ENCODE measurements around the gene EPHA4.

The EPHA4 gene

DNA sequence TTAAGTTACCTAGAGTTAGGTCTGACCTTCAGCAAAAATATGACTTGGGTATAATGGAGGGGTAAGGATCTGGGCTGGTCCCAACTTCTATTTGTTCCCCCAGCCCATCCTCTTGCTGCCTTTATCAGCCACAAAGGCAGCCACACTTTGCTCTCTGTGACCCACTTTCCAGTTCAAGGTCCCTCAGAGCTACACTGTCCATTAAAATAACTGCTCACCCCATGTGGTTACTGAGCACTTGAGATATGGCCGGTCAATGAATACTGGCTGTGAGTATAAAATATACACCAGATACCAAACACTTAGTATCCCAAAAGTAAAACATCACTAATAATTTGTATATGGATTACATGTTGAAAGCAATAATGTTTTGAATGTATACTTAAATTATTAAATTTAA lies 67.2 kb downstream of the EPHA4 start:
- DNase-seq (ENCODE audit: low spot score) = no peak

DNA sequence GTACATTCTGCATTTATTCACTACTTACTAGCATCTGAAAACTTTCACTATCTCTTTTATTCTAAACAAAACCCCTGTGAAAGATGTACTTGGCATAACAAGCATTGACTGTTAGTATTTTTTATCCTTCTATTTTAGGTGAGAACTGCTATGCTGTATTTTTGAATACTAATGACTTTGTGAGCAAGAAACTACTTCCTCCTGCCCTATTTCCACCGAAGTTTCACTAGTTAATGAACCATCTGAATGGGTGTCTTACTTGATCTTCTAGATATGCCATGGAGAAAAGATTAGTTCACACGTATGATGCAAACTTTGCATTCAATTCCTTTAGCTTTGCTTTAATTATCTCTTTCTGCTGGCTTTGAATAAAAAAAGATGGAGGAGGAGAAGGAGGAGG lies 68.1 kb downstream of the EPHA4 start:
- DNase-seq (ENCODE audit: low spot score) = no peak

DNA sequence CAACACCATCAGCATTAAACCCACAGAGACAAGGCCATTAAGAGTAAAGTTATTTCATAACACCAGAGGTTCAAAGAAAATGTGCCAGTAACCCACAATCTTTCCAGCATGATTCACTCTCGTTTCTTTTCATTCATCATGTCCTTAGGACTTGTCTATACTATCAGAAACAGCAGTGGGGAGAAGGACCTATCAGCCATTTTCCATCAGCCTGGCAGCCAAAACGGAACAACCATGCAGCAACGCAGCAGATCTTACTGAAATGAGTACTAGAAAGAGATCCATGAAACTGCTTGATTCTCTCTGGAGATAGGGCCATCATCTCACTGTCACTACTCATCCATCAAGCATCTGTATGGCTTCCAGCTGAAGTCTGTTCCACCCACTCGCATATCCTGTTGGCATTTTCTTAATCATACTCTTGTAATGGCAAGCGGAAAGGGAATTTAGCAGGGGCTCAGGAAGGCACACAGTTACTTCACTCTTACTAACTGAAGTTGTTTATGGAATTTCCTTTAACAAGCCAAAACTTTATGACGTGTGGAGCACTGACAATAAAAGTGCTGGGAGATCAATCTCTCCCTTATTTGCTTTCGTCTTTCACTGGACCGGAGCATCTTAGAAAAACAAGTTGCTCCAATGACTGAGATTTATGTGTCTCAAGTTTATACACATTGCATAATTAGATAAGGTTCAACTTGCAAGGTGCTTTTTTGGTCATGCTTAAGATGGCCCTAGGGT lies 69.7 kb downstream of the EPHA4 start:
- DNase-seq (ENCODE audit: low spot score) = no peak

DNA sequence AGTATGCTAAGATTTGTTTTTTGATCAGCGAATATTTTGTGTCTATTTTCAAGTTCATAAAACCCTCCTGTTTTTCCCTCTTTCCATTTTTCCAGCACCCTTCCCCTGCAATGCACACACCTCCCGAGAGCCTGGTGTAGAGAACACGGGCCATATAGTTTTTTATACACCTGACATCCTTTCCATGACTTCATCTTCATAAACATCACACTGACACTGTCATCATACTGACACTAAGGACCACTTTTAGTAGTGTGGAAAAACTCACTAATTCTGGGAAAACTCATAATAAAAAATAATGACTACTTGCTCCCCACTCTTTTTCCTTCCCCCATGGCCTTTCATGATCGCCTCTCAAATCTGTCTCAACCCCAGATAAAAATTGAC lies 70.2 kb downstream of the EPHA4 start:
- DNase-seq (ENCODE audit: low spot score) = no peak

DNA sequence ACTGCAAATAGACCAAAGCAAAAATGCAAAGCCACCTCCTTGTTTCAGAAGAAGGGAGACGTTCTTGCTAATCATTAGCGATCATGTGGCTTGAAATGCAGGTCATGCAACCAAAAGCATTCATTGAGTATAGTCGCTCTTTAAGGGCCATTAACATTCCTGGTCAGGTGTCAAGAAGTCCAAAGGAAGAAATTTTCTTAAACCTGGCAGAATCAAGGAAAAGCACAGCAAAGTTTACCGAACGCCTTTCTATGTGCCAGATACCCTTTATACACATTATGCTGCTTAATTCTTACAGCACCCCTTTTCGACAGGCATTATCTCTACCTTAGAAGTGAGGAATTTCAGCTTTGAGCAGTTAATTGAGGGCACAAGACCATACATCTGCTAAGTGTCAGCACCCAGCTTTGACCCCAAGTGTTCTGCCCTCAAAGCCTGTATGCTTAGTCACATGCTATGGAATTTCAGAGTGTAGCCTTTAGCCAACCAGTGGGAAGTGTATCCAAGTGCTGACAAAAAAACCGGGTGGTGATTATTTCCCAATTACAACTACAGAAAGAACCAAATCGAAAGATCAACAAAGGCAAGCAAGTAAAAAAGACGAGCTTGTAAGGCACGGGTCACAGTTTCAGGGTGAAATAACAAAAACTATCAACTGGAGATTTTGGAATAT lies 70.8 kb downstream of the EPHA4 start:
- DNase-seq (ENCODE audit: low spot score) = no peak

DNA sequence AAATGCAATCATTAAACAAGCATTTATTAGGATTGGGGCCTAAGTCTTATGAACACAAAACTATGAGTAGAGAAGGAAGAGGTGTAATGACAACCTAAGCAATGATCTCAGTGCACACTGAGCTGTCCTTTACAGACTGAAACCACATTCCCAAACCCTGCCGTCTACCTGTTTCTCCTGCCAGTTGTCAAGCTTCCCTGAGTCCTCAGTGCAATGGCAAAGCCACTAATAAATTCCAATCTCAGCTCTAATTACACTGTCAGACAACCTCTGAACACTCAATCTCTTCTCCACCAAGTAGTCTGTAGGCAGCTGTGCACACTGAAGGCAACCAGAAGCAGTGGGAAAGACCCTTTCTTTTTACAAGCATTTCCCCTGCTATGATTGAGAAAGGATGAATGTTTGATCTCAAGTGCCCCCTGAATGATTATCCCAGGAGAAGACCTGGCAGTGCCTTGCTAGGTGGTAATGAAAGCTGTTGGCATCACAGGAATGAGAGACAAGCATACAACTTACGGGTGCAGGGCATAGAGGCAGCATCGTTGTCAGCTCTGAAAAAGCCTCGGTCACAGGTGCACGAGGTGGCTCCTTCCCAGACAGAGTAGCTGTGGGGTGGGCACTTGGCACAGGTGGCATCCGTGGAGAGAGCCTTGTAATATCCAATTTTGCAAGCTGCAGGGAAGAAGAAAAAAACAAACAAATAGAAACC lies 71.4 kb downstream of the EPHA4 start:
- no peak for DNase-seq (ENCODE audit: low spot score)

DNA sequence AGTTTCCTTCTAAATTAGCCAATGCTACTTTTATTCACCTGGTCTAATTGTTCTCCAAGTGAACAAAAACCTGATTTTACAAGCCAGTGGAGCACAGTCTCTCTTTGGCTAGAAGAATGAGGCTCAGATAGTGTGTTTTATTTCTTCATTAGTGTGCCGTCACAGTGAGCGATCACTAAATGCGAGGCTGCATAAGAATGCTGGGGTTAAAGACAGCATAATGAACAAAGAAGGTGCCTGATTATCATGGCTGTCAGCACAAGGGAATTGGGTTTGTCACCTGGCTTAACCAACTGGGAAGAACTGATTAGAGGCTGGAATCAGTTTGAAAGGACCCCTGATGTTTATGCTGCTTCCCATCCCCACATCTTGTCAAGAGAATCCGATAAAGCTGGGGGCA lies 76.4 kb downstream of the EPHA4 start:
- no peak for DNase-seq (ENCODE audit: low spot score)

DNA sequence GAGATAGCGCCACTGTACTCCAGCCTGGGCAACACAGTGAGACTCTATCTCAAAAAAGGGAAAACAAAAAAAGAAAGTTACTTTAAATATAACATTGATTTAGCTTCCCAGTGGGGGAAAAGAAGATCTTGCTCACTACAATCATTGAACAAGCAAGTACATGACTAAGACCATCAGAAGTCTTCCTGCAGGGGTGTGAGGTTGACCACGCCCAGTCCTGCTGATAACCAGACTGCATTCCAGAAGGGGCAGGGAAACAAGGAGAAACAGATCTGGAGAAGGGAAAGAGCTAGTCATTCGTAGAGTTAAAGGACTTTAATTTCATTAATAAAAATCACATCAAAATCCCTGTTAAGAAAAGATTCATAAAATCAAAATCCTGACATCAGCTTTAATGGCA lies 77.5 kb downstream of the EPHA4 start:
- no peak for DNase-seq (ENCODE audit: low spot score)

DNA sequence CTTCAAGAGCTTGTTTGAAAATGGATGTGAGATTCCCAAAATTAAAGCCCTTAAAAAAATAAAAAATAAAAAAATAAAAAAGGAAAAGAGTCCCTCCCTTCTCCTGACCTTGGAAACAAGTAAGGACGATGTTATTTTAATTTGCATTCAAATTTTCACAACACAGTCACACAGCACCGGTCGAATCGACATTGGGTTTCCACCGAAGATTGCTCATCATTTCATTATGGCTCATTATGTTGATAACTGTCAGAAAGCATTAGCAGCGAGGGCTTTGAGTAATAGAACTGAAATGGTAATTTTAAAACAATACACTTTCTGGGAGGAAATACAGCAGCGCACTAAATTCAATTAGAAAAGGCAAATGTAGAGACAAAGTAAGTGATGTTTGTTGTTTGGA lies 78.7 kb downstream of the EPHA4 start:
- no peak for DNase-seq (ENCODE audit: low spot score)

DNA sequence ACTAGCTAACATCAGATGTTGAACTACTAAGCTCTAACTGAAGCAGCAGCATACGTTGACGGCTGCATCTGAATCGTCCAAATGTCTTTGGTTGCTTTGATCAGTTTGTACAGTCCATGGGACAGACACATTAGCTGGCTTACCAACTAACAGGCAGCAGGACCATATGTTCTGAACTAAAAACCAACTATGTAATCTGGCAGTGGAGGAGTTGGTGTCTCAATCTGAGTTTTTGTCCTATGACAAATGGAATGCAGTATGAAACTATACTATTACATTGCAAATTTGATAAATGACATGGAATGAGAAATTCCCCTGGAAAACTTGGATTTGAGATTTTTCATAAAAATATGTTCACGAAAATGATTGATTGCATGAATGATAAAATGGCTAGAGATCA lies 79.5 kb downstream of the EPHA4 start:
- DNase-seq (ENCODE audit: low spot score) = no peak

DNA sequence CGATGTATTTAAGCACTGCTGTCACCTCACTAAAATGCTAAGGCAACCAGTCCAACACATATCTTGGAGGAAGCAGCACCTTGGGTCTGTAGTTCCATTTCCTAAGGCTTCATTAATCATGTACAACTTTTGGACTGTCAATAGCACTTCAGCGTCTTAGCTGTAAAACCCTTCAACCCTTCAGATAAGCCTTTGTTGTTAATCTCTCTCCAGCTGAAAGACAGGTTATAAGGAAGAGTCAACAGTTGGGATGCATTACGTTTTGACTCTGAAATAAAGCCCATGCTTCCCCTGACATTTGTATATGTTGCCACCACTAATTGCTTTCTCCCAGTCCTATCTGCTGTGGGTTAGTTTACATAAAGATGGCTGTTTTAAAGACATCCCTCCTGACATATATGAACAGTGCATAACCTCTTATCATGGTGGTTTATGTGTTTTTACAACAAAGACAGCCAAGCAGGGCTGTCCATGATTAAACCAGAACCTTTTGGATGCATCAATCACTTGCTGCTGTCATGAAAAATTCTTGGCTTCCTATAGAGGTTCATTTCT lies 81.5 kb downstream of the EPHA4 start:
- DNase-seq (ENCODE audit: low spot score) = no peak

DNA sequence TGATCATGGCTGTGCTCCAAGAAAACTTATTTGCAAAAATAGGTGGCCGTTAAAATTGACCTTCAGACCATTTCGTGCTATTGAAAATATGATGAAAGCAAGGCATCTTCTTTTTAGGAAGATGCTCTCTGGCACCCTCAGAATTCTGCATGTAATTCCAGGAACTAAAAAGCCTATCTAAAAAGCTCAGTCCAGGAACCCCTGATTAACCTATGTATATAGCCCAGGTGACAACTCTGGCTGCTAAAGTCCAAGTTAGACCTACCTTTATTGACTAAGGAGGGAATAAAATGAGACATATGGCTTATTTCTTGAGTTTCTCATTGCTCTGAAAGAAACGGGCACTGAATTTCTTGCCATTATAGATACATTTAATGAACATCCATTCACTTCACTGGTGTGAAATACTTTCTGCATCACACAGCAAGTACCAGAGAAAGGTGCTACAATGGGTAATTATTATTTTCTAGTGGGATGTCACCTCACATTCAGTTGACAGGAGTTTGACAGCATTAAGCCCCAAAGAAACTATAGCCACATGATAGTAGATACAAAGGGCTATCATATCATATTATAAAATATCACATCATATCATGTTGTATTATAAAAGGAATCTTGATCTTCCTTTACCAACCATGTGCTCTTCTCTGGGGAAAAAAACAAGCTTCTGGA lies 83.8 kb downstream of the EPHA4 start:
- DNase-seq (ENCODE audit: low spot score) = no peak

DNA sequence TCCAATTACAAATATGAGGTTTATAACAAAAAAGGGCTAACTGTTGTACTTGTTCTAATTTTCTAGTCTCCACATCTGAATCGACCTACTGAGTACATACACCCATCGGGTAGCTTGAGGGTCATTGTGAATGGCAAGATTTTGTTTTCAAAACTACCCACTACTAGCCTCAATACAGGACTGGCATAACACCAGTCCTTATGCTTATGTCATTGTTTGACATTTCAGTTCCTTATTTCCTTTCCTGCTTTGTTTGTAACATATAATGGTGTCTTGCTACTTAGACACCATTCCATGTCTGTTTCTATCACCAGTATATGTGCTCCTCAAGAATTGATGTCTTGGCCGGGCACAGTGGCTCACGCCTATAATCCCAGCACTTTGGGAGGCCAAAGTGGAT lies 86.0 kb downstream of the EPHA4 start:
- DNase-seq (ENCODE audit: low spot score) = no peak

DNA sequence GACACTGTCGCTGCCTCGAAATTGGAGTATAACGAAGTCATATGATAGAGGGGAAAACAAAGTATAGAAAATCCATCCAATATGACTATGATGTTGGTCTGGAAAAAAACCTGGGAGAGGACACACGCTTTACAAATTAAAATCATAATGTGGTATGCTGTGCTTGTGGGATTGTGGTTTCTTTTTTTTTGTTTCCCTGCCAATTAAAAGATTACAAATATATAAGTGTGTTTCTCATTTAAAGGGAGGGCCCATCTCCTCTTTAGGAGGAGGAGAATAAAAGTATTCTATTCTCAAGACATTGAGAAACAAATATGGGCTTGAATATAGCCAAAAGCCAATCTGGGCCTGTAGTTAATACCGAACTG lies 86.6 kb downstream of the EPHA4 start:
- no peak for DNase-seq (ENCODE audit: low spot score)

DNA sequence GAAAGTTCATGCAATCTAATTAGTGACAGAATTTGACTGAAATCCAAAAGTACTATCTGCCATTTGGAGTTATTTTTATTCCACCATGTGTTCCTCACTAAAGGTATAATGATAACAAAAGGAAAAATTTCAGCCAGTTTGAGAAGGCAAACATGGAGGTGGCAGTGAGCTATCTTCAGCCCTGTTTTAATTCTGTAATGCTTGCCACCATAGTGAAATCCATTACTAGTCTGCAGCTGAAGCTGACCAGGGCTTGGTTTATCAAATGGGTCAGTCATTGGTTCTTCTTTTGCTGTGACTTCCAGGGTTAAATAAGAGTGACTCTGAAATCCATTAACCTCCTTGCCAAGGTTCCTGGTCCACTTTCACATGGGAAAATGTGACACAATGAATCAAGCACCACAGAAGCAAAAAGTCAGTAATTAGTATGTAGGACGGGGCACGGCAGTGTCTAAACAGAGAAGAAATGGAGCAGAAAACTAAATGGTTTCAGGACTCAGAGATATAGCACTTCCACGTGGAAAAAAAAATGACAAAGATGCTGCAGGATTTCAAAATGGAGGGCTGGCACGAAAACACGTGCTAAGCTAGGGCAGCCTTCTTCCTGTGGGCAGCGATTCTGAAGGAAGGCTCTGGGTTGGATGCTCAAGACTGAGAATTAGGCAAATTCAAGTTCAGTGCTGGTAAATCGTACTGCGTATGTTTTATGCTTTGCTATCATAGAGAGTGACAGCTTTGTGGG lies 87.2 kb downstream of the EPHA4 start:
- DNase-seq (ENCODE audit: low spot score) = no peak

DNA sequence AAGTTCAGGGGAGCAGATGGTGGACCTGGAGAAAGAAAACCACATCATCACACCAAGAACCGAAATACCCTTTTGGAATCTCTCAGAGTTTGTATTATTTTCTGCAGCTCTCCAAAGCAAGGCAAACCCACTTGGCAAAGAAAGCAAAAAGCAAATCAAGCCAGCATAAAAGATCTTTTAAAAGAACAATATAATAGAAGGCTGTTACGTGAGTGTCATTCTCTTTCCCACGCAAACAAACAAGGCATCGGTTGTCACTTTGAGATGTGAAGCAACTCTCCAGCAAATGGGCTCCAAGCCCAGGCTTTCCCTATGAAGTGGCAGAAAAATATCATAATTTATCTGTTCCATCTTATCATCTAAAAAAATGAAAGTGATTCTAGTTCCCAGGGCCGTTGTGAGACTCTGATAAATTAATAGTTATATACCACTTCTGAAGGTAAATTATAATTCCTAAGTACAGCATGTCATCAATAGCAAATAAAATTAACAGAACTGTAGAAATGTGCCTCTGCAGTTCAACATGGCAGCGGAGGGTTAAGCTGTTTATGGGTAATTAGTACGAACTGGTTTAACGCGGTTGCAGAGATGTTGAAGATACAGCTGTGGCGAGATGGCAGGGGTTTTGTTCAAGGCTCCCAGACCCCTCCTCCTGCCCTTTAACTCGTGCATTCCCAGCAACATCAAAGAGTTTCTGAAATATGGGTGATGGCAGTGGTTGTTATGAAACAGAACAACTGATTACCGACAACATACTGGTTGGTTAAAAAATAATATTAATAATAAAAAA lies 89.2 kb downstream of the EPHA4 start:
- DNase-seq (ENCODE audit: low spot score) = no peak

DNA sequence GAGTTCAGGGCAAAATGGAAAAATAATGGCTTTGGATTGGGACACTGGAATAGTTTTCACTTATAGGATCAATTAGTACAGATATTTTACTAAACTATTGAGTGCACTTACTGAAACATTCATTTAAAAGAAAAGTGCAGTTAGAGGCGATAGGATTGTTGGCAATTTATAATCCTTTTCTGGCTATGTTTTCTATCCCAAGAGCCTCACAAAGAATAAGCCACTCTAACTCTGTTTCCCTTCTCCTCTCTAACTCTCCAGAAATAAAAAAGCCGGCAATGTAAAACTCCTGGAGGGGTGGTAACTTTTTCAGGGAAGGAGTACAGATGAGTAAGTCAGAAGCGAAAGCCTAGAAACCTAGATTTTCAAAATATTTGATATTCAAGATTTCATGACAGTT lies 91.3 kb downstream of the EPHA4 start:
- DNase-seq (ENCODE audit: low spot score) = no peak

DNA sequence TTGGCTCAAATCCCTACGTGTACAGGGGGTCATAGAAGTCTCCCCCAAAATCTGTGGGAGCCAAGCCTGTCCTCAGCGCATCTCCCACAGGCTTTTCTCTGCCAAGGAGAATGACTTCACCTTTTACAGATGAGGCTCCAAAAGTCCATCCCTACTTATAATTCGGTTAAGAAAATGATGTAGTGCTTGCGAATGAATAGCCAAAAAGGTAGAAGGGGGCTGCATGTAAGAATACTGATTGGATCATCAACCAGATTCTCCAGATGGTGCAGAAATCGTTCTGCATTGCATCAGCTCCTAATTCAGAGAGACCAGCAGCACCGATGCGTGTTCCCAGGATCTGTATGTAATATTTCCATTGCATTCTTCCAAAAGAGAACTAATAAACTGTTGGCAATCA lies 91.9 kb downstream of the EPHA4 start:
- no peak for DNase-seq (ENCODE audit: low spot score)

DNA sequence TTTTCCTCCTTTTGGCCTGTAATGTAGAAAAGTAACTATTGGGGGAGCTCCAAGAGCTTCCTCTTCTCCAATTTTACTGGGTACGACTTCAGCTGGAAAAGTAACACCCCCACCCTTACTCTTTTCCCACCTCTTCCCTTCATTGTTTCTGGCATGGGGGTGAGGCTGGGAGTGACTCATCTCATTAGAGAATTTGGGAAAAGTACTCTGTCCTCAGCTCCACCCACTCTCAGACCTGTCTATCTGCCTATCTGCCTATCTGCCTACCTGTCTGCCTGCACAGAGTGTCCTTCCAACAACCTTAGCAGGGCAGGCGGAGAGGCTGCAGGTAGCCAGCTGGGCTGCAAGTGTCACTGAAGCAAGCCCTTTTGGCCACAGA lies 93.6 kb downstream of the EPHA4 start:
- no peak for DNase-seq (ENCODE audit: low spot score)

DNA sequence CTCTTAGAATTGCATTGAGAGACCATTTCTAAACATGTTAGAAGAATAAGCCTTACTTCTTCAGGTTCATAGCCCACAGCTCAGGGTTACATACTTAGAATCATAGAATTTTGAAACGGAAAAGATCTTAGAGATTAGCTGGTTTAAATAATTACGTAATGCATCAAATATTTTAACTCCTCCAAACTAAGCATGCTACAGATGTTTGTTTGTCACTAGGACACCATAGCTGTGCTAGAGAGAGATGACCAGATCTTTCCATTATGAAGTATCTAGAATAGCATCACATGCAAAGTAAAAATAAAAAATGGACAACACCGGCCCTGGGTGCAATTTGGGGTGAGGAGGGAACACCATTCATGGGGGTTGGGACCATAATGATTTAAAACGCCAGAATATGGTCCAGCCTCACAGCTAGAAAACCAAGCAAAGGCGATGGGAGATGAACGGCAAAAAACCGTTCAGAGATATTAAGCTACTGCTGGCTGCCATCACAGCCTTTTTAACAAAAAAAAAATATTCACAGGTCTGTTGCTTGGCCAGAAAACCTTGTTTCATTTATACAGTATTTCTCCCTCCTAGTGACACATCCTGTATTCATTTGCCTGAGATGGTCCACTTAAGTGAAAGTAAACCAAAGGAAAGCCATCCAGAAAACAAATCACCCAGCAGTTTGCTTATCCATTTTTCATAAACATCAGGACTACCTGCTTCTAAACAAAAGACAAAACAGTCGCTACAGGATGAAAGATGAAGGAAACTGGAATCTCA lies 94.2 kb downstream of the EPHA4 start:
- no peak for DNase-seq (ENCODE audit: low spot score)

Data from NAMALWA (cell line).